Left lung (tissue), 14 donors: ENCODE results near the gene WRNIP1. TPM values are rescaled to one million over a fixed set of nuclear protein-coding genes. Genes with fewer than 3 reads are reported as not detected.

Source experiments
- ATAC-seq: fragments of 200-7000 bp; cut with Tn5 transposase; one replicate; pipeline ENCODE4 v1.9.1; 2020; ENCODE audit warnings: moderate library complexity
- DNase-seq, 4 donors: peaks; one replicate each; pipeline ENCODE4 v3.0.0-alpha.2; 2013 to 2020
- H3K27ac ChIP-seq, 2 donors: fragments of 200-600 bp; sonication (generic) in 1 of 2; one replicate each; pipeline versions ENCODE4 v1.5.0 to v1.8.0; 2020 to 2021
- H3K27me3 ChIP-seq, 2 donors: fragments of 200-600 bp; sonication (generic) in 1 of 2; one replicate each; pipeline versions ENCODE4 v1.5.0 to v1.8.0; 2020 to 2021
- H3K36me3 ChIP-seq, 2 donors: fragments of 200-600 bp; sonication (generic) in 1 of 2; one replicate each; pipeline versions ENCODE4 v1.5.0 to v1.8.0; 2020 to 2021
- H3K4me1 ChIP-seq, 2 donors: fragments of 200-600 bp; one replicate each; pipeline ENCODE4 v1.8.0; 2021
- H3K4me3 ChIP-seq, 2 donors: fragments of 200-600 bp; sonication (generic) in 1 of 2; one replicate each; pipeline versions ENCODE4 v1.5.0 to v1.8.0; 2020 to 2021; ENCODE audit warnings: mild to moderate bottlenecking in 1 of 2
- H3K9me3 ChIP-seq, 2 donors: fragments of 200-600 bp; sonication (generic) in 1 of 2; one replicate each; pipeline versions ENCODE4 v1.5.0 to v1.8.0; 2020 to 2021
- CTCF ChIP-seq, 2 donors: fragments of 200-600 bp; sonication (generic) in 1 of 2; IDR thresholded peaks; one replicate each; pipeline versions ENCODE4 v1.5.0 to v1.8.0; 2021; ENCODE audit warnings: antibody characterized with exemption in 2 of 2
- intact Hi-C, 2 donors: fragments of 100-400 bp; cut with DNase I; formaldehyde crosslinking; loops; one replicate each; pipeline versions ENCODE4 v1.11.2 to v1.14.2; 2022
- long read RNA-seq, 12 donors: library from polyadenylated mRNA in 2 of 12; unstranded in 2 of 12; transcript quantifications; one replicate each; pipeline ENCODE4 v2.0.0 and lab custom pipeline, GENCODE V29; 2019 to 2026
- polyA plus RNA-seq, 6 donors: library from polyadenylated mRNA; unstranded; fragments of 120-200 nt; gene quantifications; one replicate each; pipeline ENCODE4 v1.2.1, GENCODE V29; 2013; ENCODE audit not compliant: insufficient read length in 6 of 6
- total RNA-seq, 2 donors: library from RNA; stranded (reverse); fragmentation: NEBNext Ultra II Directional; extraction: Animal tissue kit (Norgen Biotek cat#: 25700); gene quantifications; one replicate each; pipeline ENCODE4 v1.2.1, GENCODE V29; 2021
- donor health status: DM: no; HTN: yes; CAD: no.
- donor health status: DM: no; HTN: no; CAD: no.

The WRNIP1 gene
- total RNA-seq (10 to 100 TPM; 34.9 to 37.4 TPM), polyA plus RNA-seq (10 to 100 TPM; 47.6 to 51.6 (median 50.0) TPM)
- long read RNA-seq, donor 1, transcript WRNIP1-204 (7 exons, 2,670 nt) = major isoform, 21 of 34 reads
- long read RNA-seq, donor 1, partial matches to known transcripts = 9 of 34 reads
- long read RNA-seq, donor 1, other reads (novel, unspliced or antisense) = 0 of 34 reads
- long read RNA-seq, donor 2, transcript WRNIP1-204 (7 exons, 2,670 nt) = major isoform, 10 of 25 reads
- long read RNA-seq, donor 2, partial matches to known transcripts = 14 of 25 reads
- long read RNA-seq, donor 2, other reads (novel, unspliced or antisense) = 0 of 25 reads
- long read RNA-seq, donor 3, transcript WRNIP1-204 (7 exons, 2,670 nt) = major isoform, 5 of 6 reads
- long read RNA-seq, donor 3, partial matches to known transcripts = 0 of 6 reads
- long read RNA-seq, donor 3, other reads (novel, unspliced or antisense) = 0 of 6 reads
- long read RNA-seq, donor 4, partial matches to known transcripts = 0 of 1 reads
- long read RNA-seq, donor 4, other reads (novel, unspliced or antisense) = 0 of 1 reads
- long read RNA-seq, donor 5, partial matches to known transcripts = 0 of 5 reads
- long read RNA-seq, donor 5, other reads (novel, unspliced or antisense) = 0 of 5 reads
- long read RNA-seq, donor 6, partial matches to known transcripts = 0 of 5 reads
- long read RNA-seq, donor 6, other reads (novel, unspliced or antisense) = 0 of 5 reads
- long read RNA-seq, donor 7, transcript WRNIP1-204 (7 exons, 2,670 nt) = major isoform, 8 of 8 reads
- long read RNA-seq, donor 7, partial matches to known transcripts = 0 of 8 reads
- long read RNA-seq, donor 7, other reads (novel, unspliced or antisense) = 0 of 8 reads
- long read RNA-seq, donor 8, transcript WRNIP1-204 (7 exons, 2,670 nt) = major isoform, 13 of 23 reads
- long read RNA-seq, donor 8, partial matches to known transcripts = 9 of 23 reads
- long read RNA-seq, donor 8, other reads (novel, unspliced or antisense) = 0 of 23 reads
- long read RNA-seq, donor 9 = 0 reads
- long read RNA-seq, donor 10, partial matches to known transcripts = 2 of 3 reads
- long read RNA-seq, donor 10, other reads (novel, unspliced or antisense) = 1 of 3 reads
- long read RNA-seq, donor 11, transcript WRNIP1-204 (7 exons, 2,670 nt) = major isoform, 18 of 22 reads
- long read RNA-seq, donor 11, partial matches to known transcripts = 0 of 22 reads
- long read RNA-seq, donor 11, other reads (novel, unspliced or antisense) = 0 of 22 reads
- long read RNA-seq, donor 12, transcript WRNIP1-204 (7 exons, 2,670 nt) = major isoform, 15 of 16 reads
- long read RNA-seq, donor 12, partial matches to known transcripts = 0 of 16 reads
- long read RNA-seq, donor 12, other reads (novel, unspliced or antisense) = 0 of 16 reads

DNA sequence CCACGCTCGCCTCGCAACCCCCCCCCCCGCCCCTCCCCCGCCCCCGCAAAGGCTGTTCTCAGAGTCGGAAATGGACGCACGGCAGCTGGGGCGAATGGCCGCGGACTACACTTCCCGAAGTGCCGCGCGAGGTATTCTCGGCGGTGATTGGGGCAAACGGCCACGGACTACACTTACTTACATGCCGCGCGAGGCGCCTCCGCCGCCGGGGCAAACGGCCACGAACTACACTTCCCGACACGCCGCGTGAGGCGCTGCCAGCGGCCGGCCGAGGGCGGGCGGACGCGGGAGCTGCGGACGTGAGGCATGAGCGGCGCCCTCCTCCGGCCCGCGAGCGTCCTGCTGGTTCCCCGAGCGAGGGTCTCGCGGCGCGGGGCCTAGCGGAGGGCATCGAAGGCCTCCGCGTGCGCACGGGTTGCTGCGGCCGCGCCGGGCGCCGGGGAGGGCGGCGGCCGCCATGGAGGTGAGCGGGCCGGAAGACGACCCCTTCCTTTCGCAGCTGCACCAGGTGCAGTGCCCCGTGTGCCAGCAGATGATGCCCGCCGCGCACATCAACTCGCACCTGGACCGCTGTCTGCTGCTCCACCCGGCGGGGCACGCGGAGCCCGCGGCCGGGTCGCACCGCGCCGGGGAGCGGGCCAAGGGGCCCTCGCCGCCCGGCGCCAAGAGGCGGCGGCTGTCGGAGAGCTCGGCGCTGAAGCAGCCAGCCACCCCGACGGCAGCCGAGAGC lies at the start of gene WRNIP1:
Gene WRNIP1 (plus strand): TSS at position 228 of the 730 bp plus-strand sequence. CDS start 230 bp downstream, at position 458.
- H3K27me3 ChIP-seq = no peaks in the 10 kb centered on the region
- H3K4me1 ChIP-seq = peaks cover 14 to 48% of the 10 kb centered on the region in 2 donors
- H3K36me3 ChIP-seq = peaks cover 0 to 2% of the 10 kb centered on the region in 2 donors
- peak within 1 kb of the TSS; percentile 76 to 89 for H3K4me3 ChIP-seq
- peak within 1 kb of the TSS; percentile 96 to 97 for H3K27ac ChIP-seq
- no peaks in the 10 kb centered on the region for H3K9me3 ChIP-seq
- intact Hi-C loops = no loop called here
- DNase-seq (peak; percentile 99 to 100 (median 100)), ATAC-seq (peak; percentile 91)
- TF ChIP-seq CTCF (IDR thresholded peaks at IDR 0.05) = peak; percentile 45 to 74

DNA sequence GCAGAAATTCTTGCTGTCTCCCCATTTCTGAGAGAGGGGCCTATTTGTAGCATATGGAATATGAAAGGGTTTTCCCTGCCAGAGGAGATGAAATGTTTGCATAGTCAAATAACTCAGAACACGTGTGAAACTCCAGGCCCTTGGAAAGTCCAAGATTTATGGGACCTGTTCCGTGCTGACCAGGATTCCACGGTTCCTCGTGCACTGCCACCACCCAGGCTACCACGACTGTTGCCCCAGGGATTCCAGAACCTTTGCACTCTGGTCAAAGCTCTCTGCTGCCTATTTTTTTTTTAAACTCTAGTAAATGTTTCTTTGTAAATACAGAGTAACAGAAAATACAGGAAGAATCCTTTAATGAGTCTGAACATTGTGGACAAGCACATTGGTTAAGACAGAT lies 49.5 kb upstream of the WRNIP1 start:
- intact Hi-C loops = no loop called here
- Histone ChIP-seq H3K27ac (no peak overlapping the region), H3K4me3 (no peak overlapping the region), H3K27me3 (no peaks in the 10 kb centered on the region), H3K9me3 (peaks cover 0 to 11% of the 10 kb centered on the region in 2 donors), H3K4me1 (no peaks in the 10 kb centered on the region), H3K36me3 (no peaks in the 10 kb centered on the region)
- no peak for DNase-seq
- TF ChIP-seq CTCF (IDR thresholded peaks at IDR 0.05) = no peak
- ATAC-seq = no peak

DNA sequence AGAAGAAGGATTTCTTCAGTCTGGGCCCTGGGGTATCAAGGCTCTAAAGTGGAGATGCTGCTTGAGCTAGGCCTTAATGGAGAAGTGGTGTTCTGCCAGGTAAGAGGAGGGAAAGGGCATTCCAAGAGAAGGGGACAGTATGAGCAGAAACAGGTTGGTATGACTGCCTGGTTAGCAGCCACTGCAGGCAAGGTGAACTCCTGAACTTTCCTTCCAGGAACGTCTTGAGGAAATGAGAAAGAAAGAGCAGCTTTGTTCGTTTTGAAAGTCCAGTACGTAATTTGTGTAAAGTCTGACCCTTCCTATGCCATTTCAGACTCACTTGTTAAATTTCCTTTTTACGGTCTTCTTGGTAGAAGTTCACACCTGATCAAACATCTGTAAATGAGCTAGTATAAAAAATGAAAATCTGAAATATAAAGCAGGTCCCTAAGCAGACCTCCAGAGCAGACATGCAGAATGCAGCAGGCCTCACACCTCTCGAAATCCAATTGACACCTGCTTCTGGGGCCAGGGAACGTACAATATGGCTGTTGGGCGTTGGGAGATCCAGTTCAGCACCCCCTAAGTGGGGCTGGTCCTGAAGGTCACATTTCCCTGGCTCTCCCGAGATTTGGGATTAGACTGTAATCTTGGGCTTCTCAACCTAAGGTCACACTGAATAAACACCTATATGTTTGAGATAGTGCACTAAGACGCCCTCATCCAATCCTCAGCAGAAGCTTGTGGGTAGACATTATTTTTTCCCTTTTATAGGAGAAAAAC lies 48.1 kb upstream of the WRNIP1 start:
- TF ChIP-seq CTCF (IDR thresholded peaks at IDR 0.05) = no peak
- peaks cover 0 to 5% of the 10 kb centered on the region in 2 donors for H3K9me3 ChIP-seq
- intact Hi-C loops = no loop called here
- no peak for ATAC-seq
- H3K27ac ChIP-seq = no peak overlapping the region
- H3K4me1 ChIP-seq = no peaks in the 10 kb centered on the region
- H3K4me3 ChIP-seq = no peak overlapping the region
- no peak for DNase-seq
- no peaks in the 10 kb centered on the region for H3K36me3 ChIP-seq
- no peaks in the 10 kb centered on the region for H3K27me3 ChIP-seq
